HG03460 (cell line): Measurements from ENCODE around the gene ALOX5.
"Not testable (repeated sequence)": the region's sequence is repeated elsewhere in the genome, so short reads cannot be mapped to it uniquely, and the experiment has no call there.

Experiments used
- ATAC-seq: cut with Tn5 transposase; IDR thresholded peaks from one replicate; pipeline ENCODE4 v1.9.1; 2021; ENCODE audit not compliant: unreplicated experiment

Gene ALOX5

GRCh38 chr10:45373576-45374349, at the start of gene ALOX5:
Gene ALOX5, plus strand, starts transcription at chr10:45374216. Its CDS starts 64 bp downstream, at chr10:45374280.
- ATAC-seq: peak; percentile 55

GRCh38 chr10:45325116-45325515, 48.9 kb upstream of the ALOX5 start:
- no peak for ATAC-seq

GRCh38 chr10:45326864-45327263, 47.2 kb upstream of the ALOX5 start:
- not testable (repeated sequence) for ATAC-seq

- ATAC-seq: not testable (repeated sequence)
Observed at GRCh38 chr10:45331824-45332223, 42.2 kb upstream of the ALOX5 start.

- no peak for ATAC-seq
Observed at GRCh38 chr10:45339894-45340293, 34.1 kb upstream of the ALOX5 start.

- not testable (repeated sequence) for ATAC-seq
Observed at GRCh38 chr10:45340420-45340819, 33.6 kb upstream of the ALOX5 start.

- ATAC-seq: not testable (repeated sequence)
Observed at GRCh38 chr10:45346652-45347335, 27.2 kb upstream of the ALOX5 start.

GRCh38 chr10:45347464-45347863, 26.6 kb upstream of the ALOX5 start:
- ATAC-seq: not testable (repeated sequence)

- not testable (repeated sequence) for ATAC-seq
Observed at GRCh38 chr10:45348196-45348765, 25.7 kb upstream of the ALOX5 start.

GRCh38 chr10:45353186-45353585, 20.8 kb upstream of the ALOX5 start:
- peak; percentile 49 for ATAC-seq

GRCh38 chr10:45354261-45354660, 19.8 kb upstream of the ALOX5 start:
- no peak for ATAC-seq

GRCh38 chr10:45355494-45355893, 18.5 kb upstream of the ALOX5 start:
- ATAC-seq: no peak

GRCh38 chr10:45358961-45359360, 15.1 kb upstream of the ALOX5 start:
- not testable (repeated sequence) for ATAC-seq

GRCh38 chr10:45361983-45362799, 11.8 kb upstream of the ALOX5 start:
- not testable (repeated sequence) for ATAC-seq

- ATAC-seq: not testable (repeated sequence)
Observed at GRCh38 chr10:45367643-45368042, 6.4 kb upstream of the ALOX5 start.

GRCh38 chr10:45368181-45368580, 5.8 kb upstream of the ALOX5 start:
- ATAC-seq: no peak

- ATAC-seq: no peak
Observed at GRCh38 chr10:45370202-45370955, 3.6 kb upstream of the ALOX5 start.

GRCh38 chr10:45371560-45371959, 2.5 kb upstream of the ALOX5 start:
- no peak for ATAC-seq

GRCh38 chr10:45372251-45372951, 1.6 kb upstream of the ALOX5 start:
- no peak for ATAC-seq
